Measurements from ENCODE around the gene VWC2.

The VWC2 gene

GRCh38 chr7:49773218-49773935, at the start of gene VWC2:
Gene VWC2, plus strand, starts transcription at chr7:49773638. Its CDS starts 1,798 bp downstream, at chr7:49775436.
- no peak for DNase-seq

- no peak for DNase-seq
Measured at GRCh38 chr7:49724071-49724470, 49.4 kb upstream of the VWC2 start.

DNA sequence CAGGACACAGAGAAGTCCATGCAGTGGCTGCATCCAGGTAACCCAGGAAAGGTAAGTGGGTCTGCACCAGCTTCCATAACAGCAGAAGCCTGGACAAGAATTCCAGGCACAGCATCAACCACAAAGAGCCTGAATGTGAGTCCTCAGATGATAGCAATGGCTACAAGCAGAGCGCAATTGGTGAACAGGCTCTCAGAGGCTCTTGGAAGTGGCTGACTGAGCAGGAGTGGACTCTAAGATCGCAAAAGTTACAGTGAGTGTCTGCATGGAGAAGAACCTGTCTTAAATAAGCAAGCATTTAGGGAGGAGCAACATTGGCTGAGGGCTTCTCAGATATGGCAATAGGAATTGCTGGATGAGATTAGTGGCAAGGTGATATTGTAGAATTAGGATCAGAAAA, 41.6 kb upstream of the VWC2 start:
- no peak for DNase-seq

DNA sequence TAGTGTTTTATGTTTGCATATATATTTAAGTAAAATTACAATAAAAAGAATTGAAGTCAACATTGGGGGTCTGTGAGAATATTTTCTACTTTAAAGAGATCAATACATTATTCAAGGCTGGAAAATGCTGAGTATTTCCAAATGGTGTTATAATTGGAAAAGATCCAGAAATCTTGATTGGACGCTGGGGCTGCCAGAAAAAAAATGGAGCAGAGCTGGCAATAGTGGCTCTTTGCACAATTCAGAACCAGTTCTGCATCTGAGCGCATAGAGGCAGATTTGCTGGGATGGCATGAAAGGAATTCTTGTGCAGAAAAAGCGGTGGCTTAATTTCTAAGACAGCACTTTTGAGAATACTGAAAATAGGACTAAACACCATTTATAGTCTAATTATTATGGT, 10.8 kb upstream of the VWC2 start:
- no peak for DNase-seq

GRCh38 chr7:49763791-49764190, 9.6 kb upstream of the VWC2 start:
- DNase-seq: no peak

- no peak for DNase-seq
Measured at GRCh38 chr7:49766966-49767365, 6.5 kb upstream of the VWC2 start.

- DNase-seq: no peak
Measured at GRCh38 chr7:49767719-49768118, 5.7 kb upstream of the VWC2 start.

DNA sequence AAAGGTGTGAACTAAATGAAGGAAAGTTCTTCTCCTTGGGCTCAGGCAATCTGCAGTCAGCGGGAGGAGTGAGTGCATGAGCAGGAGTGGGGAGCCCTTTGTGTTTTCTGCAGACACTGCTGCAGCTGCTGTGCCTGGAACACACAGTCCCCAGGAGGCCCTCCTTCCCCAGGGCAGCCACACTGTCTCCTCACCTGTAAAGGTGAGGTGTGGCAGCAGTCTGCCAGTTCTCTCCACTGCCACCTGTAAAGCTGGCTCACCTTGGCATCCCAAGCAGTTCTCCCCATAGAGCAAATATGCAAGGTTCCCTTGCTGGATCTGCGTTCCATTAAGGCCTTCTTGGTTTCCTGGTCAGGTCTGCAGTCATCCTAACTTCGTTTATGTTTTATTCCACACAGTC, 5.2 kb upstream of the VWC2 start:
- DNase-seq: no peak

GRCh38 chr7:49768835-49769234, 4.6 kb upstream of the VWC2 start:
- DNase-seq: no peak

DNA sequence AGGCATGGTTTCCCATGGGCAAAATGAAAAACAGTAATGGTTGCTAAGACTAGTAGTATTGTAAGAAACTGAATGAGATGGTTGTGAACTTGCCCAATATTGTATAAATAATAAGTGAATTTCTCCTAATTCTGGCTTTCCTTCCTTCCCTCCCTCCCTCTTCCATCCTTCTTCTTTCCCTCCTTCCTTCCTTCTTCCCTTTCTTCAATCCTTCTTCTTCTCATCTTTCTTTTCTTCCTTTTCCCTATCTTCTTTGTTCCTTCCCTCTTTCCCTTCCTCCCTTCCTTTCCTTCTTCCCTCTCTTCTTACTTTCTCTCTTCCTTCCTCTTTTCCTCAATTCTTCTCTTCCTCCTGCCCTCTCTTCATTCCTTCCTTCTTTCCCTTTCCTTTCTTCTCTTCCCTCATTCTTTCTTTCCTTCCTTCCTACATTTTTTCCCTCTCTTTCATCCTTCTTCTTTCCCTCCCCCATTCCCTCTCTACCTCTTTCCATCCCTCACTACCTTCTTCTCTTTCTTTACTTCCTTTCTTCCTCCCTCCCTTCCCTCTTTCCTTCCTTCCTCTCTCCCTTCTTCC, 4.1 kb upstream of the VWC2 start:
- no peak for DNase-seq

DNA sequence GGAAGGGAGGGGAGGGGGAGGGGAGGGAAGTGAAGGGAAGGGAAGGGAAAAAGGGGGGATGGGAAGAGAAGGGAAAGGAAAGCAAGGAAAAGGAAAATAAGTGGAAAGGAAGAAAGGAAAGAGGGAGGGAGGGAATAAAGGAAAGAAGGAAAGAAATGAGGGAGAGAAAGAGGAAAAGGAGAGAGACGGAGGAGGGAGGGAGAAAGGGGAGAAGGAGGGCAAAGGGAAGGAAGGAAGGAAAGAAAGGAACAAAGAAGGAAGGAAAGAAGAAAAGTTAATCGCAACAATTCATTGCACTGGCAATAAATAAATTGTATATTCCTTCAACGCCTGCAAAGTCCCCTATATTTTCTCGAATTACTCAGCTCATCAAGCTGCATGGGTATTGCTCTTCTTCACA, 2.6 kb upstream of the VWC2 start:
- DNase-seq: no peak

- no peak for DNase-seq
Measured at GRCh38 chr7:49771427-49772176, 1.8 kb upstream of the VWC2 start.

- DNase-seq: no peak
Measured at GRCh38 chr7:49772916-49773217, 571 bp upstream of the VWC2 start.

GRCh38 chr7:49773936-49774458, 559 bp downstream of the VWC2 start:
- DNase-seq: no peak

DNA sequence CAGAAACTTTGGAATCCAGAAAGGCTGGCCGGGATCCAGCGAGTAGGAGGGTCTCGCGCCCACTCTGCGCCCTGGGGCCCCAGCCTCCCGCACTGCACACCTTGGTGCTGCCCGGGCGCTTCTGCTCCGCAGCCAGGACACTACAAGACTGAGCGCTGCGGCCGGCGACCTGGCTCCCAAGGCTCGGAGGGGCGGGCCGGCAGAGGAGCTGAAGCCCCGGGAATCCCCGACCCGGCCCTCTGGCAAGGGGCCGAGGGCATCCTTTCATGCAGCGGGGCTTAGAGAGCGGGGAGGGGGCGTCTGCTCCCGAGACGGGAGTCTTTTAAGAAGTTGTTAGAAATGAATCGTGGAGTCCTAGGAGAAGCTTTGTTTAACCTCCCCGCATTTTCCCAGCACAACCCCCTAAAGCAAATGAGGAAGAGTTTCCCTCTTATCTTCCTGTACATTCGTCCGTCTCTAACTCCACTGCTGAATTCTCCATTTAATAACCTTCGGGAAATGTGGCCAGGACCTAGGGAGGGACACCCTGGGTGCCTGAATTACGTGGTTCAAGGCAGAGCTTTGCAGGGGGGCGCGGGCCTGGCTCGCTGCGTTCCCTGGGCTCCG, 1.1 kb downstream of the VWC2 start:
- no peak for DNase-seq

DNA sequence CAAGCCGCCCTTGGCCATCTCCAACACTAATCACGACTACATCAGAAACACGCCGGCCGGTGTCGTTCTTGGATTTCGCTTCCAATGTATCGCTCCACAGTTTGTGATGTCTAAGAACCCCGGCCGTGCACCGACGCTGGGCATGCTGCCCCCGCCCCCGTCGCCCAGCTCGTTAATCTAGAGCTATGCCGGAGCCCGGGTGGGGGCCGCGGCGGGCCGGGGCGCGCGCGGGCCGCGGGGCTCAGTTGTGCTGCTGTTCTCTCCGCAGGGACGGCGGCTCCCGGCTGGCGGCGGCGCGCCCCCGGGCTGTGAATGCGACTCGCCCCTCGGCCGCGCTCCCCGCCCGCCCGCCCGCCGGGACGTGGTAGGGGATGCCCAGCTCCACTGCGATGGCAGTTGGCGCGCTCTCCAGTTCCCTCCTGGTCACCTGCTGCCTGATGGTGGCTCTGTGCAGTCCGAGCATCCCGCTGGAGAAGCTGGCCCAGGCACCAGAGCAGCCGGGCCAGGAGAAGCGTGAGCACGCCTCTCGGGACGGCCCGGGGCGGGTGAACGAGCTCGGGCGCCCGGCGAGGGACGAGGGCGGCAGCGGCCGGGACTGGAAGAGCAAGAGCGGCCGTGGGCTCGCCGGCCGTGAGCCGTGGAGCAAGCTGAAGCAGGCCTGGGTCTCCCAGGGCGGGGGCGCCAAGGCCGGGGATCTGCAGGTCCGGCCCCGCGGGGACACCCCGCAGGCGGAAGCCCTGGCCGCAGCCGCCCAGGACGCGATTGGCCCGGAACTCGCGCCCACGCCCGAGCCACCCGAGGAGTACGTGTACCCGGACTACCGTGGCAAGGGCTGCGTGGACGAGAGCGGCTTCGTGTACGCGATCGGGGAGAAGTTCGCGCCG, 1.9 kb downstream of the VWC2 start:
- no peak for DNase-seq

- no peak for DNase-seq
Measured at GRCh38 chr7:49775949-49776443, 2.6 kb downstream of the VWC2 start.

DNA sequence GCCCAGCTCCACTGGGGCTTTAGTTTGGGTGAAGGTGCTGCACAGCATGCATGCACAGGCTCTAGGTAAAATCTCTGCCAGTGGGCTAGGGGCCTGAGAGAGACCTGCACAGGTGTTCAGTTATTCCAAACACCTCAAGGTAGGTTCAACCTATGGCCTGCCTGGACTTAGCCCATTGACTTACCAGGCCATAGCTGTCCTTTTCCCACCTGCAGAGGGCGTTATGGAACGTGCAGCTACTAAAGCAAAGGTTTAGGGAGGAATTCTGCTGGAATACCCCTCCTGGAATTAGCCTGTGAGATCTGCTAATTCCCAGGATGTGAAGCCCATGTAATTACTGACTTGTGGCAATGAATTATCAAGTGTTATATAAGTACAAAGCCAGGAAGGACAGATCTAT, 3.6 kb downstream of the VWC2 start:
- DNase-seq: no peak

GRCh38 chr7:49778731-49779270, 5.4 kb downstream of the VWC2 start:
- DNase-seq: no peak

DNA sequence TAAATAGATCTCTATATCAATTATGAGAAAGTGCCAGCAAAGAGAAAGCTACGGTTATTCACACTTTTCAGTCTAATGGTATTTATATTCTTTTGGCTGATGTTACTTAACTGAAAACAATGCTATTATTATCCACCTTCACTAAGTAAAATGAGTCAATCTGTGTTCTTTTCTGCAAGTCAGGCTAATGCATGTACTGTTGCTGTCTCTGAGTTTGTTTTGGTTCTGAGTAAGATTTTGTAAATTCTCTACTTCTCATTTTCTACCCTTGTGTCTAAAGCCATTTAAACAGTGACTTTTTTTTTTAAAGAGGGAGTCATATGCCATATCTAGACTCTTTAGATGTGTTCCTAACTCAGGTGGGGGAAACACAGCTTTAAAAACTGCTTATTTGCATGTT, 7.5 kb downstream of the VWC2 start:
- DNase-seq: no peak

GRCh38 chr7:49781996-49782395, 8.6 kb downstream of the VWC2 start:
- DNase-seq: no peak

DNA sequence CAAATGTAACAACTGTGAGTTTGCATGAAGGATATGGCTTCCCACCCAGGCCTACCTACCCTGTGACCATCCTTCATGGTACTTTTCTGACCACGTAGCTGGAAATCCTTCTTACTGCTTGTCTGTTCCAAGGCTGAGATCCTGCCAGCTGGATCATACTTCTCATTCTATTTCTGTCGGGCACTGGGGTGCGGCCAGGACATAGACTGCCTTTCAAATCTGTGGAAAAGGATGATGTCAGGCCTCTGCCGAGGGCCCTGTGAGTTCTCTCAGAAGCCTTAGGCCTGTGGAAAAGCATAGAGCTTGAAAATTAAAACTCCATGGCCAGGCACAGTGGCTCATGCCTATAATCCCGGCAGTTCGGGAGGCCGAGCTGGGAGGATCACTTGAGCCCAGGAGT, 10.0 kb downstream of the VWC2 start:
- no peak for DNase-seq
